Astrocyte of the spinal cord (primary cell): ENCODE measurements around the gene PRKCH.

Experiments used
- DNase-seq: peaks from one replicate; pipeline ENCODE4 v3.0.0; 2011; ENCODE audit warnings: low read depth, low spot score
- H3K4me3 ChIP-seq: 2 replicates; pipeline ENCODE4 v1.5.1; 2011; ENCODE audit warnings: low read depth, mild to moderate bottlenecking, low read length, moderate library complexity
- in situ Hi-C: cut with HindIII; loops from 2 replicates; pipeline ENCODE4 v1.10.0; 2017; ENCODE audit warnings: low sequenced_read_pairs
- TF ChIP-seq, protein P1 (sequence below): IDR thresholded peaks from 2 replicates; pipeline ENCODE4 v1.5.1; 2012; ENCODE audit warnings: low read depth, mild to moderate bottlenecking, low read length, inconsistent platforms

Gene PRKCH

DNA sequence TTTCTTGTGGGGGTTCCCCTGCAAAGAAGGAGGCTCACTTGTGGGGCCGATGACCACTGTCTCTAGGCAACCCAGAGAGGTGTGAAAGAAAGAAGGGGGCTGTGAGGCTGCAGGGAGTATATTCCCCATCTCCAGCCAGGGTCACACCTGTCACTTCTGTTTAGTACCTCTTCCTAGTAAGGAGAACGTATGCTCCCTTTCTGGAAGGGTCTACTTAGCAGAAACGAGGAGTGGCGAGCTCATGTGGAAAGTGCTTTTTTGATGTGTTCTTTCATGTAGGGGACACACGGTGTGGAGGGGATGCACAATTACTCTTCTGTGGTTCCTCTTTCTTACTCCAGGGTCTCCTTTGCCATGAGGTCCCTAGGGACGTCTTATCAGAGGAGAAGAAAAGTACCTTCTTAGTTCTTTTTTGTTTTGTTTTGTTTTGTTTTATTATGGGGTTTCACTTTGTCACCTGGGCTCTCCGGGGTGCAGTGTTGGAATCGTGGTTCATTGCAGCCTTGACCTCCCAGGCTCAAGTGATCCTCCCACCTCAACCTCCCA, 58.3 kb downstream of the PRKCH start:
- H3K4me3 ChIP-seq: no peak overlapping the region
- DNase-seq: no peak
- TF ChIP-seq, protein P1, sequence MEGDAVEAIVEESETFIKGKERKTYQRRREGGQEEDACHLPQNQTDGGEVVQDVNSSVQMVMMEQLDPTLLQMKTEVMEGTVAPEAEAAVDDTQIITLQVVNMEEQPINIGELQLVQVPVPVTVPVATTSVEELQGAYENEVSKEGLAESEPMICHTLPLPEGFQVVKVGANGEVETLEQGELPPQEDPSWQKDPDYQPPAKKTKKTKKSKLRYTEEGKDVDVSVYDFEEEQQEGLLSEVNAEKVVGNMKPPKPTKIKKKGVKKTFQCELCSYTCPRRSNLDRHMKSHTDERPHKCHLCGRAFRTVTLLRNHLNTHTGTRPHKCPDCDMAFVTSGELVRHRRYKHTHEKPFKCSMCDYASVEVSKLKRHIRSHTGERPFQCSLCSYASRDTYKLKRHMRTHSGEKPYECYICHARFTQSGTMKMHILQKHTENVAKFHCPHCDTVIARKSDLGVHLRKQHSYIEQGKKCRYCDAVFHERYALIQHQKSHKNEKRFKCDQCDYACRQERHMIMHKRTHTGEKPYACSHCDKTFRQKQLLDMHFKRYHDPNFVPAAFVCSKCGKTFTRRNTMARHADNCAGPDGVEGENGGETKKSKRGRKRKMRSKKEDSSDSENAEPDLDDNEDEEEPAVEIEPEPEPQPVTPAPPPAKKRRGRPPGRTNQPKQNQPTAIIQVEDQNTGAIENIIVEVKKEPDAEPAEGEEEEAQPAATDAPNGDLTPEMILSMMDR: no peak
- in situ Hi-C loops: no loop called here

DNA sequence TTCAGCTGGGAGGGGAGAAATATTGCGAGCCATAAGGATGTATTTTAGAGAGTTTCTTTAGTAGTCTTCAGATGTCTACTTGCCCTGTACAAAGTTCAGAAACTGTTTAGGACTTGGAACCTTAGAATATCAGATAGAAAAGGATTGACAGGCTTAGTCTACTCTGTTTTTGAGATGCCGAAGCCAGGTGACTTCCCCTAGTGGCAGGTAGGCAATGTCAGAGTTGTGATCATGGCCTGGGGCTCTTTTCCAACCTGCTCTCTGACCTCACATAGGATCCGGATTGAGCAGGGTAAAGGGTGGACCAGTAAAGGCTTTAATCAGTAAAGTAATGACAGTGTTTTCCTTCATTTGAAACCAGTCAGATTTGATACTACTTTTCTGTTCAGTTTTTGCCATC, 59.6 kb downstream of the PRKCH start:
- in situ Hi-C loops: no loop called here
- TF ChIP-seq, protein P1: no peak
- no peak overlapping the region for H3K4me3 ChIP-seq
- no peak for DNase-seq

DNA sequence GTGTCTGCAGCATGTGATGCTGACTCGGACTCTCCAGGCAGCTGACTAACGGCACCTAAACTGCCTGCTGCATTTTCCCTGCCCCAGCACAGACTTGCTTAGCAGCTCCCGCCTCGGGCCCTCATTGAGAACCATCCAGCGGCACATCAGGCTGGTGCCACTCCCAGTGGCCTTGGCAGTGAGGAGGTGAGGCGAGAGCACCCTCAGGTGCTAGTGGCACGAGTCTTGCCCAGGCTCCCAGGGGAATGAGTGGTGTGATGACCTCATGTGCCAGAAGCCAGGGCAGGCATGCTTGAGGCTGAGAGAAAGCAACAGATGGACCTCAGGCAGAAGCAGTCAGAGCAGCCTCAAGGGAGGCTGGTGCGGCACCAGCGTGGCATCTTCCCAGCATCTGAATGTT, 60.2 kb downstream of the PRKCH start:
- TF ChIP-seq, protein P1: no peak
- no peak overlapping the region for H3K4me3 ChIP-seq
- in situ Hi-C loops: no loop called here
- DNase-seq: no peak

DNA sequence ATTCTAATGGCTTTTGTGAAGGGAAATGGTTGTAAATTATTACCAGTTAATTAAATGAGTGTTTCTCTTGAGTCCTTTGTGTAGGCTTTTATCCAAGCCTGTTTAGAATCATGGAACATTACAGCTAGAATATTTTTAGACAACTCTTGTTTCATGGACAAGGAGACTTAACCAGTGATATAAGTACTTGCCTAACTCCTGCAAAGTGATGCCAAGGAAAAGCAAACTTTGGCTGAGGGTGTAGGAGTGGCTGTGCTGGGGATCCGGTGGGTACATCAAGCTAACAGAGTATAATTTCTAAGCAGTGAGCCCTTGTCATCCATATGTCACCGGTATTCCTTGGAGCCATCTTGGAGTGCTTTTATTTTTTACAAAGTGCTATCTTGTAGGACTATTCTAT, 61.5 kb downstream of the PRKCH start:
- in situ Hi-C loops: no loop called here
- TF ChIP-seq, protein P1: no peak
- no peak overlapping the region for H3K4me3 ChIP-seq
- no peak for DNase-seq

DNA sequence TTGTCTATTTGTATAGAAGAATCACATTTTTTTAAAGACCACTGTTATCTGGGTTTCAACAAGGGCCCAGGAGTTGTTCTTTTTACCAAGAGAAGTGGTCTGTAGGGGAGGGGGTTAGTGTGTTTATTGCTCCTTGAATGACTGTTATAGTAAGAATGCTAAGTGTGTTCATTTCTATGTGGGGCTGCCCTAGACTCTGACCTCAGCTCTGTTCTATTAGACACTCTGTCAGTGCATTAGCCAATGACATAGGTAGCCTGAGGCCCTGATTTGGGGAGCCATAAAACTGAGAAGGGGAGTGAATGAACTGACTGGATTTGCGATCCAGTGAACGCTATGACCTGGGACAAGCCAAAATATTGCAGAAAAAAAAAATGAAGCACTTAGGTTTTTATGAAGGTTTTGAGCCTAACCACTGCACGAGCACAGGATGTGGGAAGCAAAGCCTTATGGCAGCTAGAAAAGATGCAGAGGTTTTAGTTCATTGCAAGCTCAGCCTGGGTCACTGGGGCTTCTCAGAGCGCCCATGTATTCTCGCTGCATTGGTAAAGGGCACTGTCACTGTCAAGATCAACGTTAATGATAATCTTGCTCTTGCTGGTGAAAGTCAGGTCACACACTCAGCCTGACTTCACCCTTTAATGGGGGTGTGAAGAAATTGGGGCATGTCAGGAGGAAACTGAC, 63.8 kb downstream of the PRKCH start:
- in situ Hi-C loops: no loop called here
- H3K4me3 ChIP-seq: no peak overlapping the region
- TF ChIP-seq, protein P1: no peak
- no peak for DNase-seq

DNA sequence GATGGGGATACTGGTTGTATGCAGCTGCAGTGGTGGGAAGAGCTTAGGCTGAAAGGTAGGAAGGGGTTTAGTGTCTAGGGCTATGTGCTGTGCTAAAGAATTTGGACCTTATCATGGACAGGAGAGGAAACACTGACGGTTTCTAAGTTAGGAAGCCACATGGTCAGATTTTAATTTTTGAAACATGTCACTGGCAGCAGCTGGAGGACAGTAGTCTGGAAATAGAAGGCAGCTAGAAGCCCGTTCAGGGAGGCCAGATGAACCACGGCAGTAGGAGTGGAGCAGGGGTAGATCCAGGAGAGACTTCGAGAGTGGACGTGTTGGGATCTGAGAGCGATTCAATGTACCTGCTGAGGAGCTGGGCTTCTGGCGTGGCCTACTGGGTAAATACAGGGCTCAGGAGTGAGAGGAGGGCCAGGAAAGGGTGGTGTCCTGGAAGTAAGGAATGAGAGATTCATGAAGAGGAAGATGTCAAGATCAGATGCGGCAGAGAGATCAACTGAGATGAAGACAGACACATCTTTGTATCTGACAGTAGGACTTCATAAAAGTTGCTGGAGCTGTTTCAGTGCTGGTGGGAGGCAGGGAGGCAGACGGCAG, 64.9 kb downstream of the PRKCH start:
- in situ Hi-C loops: no loop called here
- DNase-seq: no peak
- TF ChIP-seq, protein P1: no peak
- H3K4me3 ChIP-seq: no peak overlapping the region
